Endometrial microvascular endothelial cells (primary cell): ENCODE data around the gene STK36. TPM values are rescaled to one million over a fixed set of nuclear protein-coding genes. Genes with fewer than 3 reads are reported as not detected.

Source experiments
- in situ Hi-C: cut with HindIII; loops from 2 replicates; pipeline ENCODE4 v1.10.0; 2017; ENCODE audit warnings: low sequenced_read_pairs, low pct_unique_long_range_greater_than_20kb; ENCODE audit errors: inconsistent ontology term
- total RNA-seq: library from RNA; depleted of rRNA; stranded (reverse); fragments of >200 nt; gene quantifications from one replicate; pipeline ENCODE4 v1.2.3, GENCODE V29; 2015; ENCODE audit errors: inconsistent ontology term

STK36 gene
- 34.1 TPM for total RNA-seq

GRCh38 chr2:218671654-218672566 is at the start of gene STK36, which contains the start of gene RNF25:
Gene STK36 (plus strand): TSS chr2:218672086. CDS start chr2:218672830, 744 bp downstream.
Gene RNF25 (minus strand): TSS chr2:218672002. CDS start chr2:218671970, 32 bp downstream.
- in situ Hi-C loops, result no loop called here

DNA sequence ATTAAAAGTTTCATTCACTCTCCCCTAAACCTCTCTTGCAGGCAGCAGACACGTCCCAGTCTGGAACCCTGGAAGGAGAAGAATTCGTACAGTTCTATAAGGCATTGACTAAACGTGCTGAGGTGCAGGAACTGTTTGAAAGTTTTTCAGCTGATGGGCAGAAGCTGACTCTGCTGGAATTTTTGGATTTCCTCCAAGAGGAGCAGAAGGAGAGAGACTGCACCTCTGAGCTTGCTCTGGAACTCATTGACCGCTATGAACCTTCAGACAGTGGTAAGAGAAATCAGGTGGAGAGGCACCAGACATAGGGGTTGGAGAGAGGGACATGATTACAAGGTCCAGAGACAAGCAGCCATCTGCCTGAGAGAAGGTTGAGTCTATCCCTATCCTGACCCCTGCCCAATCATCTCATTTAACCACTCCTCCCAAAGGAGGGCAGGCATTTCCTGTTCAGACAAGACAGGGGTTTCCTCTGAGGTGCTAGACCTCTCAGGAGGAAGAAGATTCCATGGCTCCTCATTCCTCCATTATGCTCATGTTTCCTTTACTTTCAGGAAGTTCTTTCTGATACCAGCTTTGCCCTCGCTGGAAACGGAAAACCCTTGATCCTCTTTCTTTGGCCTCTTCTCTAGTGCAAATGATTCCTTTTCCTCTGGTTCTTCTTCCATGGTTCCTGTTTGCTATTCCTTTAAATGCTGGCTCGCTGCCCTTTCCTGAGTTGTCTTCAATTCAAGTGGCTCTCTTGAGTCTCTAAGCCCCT is 49.1 kb upstream of the STK36 start:
- in situ Hi-C loops, result no loop called here

- in situ Hi-C loops, result no loop called here
Measured at GRCh38 chr2:218623366-218623705, 48.5 kb upstream of the STK36 start.

DNA sequence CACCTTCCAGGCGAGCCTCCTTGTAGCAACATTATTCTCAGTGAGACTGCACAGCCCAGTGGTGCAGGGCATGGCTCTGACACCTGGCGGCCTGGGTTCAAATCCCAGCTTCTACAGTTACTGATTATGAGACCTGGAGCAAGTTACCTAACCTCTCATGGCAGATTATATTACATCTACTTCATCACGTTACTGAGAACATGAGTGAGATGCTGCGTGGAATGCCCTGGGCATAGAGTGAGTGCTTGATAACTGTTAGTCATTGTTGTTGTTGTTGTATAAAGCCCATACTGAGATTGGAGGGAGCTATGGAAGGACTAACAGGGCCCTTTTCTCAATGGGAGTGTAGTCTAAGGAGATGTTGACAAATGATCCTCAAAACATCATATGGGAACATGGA is 45.5 kb upstream of the STK36 start:
- in situ Hi-C loops, result no loop called here

DNA sequence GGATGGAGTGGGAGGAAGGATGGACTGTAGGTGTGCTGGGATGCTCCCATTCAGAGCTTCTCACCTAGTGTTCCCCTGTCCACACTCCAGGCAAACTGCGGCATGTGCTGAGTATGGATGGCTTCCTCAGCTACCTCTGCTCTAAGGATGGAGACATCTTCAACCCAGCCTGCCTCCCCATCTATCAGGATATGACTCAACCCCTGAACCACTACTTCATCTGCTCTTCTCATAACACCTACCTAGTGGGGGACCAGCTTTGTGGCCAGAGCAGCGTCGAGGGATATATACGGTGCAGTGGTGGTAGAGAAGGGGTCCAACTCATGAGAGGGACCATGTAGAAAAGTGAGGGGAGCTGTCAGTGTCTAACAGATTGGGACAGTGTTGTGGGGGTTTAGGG is 43.9 kb upstream of the STK36 start:
- in situ Hi-C loops, result no loop called here

GRCh38 chr2:218631837-218632236 is 40.0 kb upstream of the STK36 start:
- in situ Hi-C loops, result no loop called here

DNA sequence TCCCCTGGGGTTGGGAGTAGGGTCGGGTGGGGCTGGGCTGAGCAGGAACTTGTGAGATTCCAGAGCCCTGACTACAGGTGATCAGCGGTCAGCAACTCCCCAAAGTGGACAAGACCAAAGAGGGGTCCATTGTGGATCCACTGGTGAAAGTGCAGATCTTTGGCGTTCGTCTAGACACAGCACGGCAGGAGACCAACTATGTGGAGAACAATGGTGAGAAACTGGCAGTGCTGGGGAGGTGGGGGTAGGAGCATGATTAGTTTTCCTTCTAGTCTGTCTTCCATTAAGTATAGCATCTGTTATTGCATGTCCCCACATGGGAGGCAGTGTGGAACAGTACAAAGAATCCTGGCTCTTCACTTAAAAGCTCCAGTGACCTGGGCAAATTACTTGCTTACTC is 36.2 kb upstream of the STK36 start:
- in situ Hi-C loops, result no loop called here

DNA sequence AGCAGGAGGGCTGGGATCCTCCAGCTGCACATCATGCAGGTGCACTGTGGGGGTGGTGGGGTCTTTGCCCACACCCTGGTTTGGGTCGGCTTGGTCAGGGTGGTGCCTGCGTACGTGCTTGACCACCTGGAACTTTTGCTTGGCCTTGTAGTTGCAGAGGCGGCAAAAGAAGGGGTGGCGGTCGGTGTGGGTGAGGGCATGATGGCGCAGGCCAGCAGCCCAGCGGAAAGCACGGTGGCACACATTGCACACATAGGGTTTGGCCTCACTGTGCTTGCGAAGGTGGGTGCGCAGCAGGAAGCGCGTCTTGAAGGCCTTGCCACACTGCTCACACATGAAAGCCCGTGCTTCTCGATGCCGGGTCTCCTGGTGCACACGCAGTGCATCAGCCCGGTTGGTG is 33.5 kb upstream of the STK36 start:
- in situ Hi-C loops, result no loop called here

GRCh38 chr2:218642121-218642656 is 29.7 kb upstream of the STK36 start:
- in situ Hi-C loops, result no loop called here

DNA sequence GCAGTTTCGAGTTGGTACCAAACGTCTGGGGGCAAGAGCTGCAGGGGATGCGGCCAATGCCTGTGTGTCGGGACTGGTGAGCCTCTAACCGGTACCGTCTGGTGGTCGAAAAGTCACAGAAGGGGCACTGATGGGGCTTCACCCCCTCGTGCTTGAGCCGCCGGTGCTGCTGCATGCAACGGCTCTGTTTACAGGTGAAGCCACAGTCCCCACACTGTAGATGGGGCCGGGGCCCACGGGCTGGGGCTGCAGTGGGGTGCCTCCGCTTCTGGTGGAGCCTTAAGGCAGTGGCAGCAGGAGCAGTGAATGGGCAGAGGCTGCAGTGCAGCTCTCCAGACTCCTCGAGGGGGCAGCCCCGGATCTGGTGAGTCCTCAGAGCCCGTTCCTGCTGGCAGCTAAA is 29.1 kb upstream of the STK36 start:
- in situ Hi-C loops, result no loop called here

DNA sequence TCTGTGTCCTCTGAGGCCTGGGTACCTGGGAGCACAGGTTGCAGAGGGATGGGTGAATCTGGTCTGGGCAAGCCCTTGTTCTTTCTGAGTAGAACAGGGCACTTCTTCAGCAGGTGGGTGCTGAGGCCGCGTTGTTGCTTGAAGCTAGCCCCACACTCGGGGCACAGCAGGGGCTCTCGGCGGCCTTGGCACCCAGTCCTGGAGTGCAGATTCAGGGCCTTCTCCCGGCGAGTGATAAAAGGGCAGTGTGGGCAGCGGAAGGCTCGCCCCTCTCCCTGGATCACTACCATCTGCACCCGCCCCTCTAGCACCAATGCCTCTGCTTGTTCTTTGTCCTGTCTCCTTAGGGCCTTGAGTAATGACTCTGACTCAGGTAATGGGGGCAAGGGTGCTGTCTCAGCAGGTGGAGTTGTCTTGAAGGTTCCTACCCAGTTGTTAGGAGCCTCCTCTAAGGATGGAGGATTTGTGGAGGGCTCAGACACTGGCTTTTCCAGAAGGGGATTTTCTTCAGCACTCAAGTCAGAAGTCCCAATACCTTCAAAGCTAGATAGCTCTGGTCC is 28.1 kb upstream of the STK36 start:
- in situ Hi-C loops, result no loop called here

DNA sequence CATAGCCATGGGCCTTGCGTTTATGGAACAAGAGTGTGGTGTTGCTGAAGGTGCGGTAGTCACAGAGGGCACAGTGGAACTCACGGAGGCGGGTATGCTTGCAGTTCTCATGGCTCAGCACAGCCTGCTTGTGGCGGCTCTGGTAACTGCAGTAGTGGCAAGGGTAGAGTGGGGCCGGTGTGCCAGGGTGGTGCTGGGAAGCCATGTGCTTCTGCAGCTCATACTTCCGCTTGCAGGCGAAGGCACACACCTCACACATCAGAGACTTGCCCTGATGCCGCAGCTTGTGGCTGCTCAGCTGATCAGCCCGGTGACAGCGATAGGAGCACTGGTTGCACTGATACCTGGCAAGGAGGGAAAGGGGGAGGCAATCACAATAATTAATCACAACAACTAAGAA is 27.2 kb upstream of the STK36 start:
- in situ Hi-C loops, result no loop called here

DNA sequence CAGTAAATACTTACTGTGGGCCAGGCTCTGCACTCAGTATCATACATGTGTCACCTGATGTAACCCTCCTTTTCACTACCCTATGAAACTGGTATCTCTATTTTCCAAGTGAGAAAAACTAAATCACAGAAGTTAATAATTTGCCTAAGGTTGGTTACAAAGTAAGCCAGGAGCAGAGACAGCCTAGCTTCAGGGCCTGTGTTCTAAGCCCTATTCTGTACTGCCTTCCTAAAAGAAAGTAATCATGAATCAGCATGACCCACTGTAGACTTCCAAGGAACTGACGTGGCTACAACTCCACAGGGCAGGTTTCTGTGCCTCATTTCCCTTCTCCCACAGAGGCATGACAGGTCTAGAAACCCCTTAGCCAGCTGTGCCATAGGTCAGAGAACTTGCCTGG is 26.8 kb upstream of the STK36 start:
- in situ Hi-C loops, result no loop called here

DNA sequence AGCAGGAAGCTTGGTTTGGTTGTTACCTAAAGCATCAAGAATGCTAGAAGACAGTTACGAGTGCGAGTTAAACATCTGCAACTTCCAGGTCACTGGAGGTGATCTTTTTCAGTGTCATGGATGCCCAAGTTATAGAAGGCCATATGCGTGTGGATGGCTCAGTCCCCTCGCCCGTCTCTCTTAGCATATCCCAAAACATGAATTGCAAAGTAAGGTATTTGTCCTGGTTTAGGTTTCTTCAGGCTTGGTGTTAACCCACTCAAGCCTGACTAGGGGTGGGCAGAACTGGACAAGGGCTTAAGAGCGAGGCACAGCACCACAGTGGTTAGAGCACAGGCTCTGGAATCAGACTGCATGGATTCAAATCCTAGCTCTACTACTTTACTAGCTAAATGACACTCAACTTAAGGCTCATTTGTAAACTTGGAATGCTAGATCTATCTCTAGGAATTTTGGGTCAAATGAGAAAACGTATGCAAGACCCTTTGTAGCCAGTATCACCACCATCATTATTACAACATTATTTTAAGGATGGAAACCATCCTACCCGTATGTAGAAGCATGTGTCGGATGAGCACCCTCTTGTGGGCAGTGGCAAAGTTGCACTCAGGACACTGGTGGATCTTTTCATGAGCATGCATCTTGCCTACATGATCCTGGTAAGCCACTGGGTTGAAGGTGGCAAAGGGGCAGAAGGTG is 23.6 kb upstream of the STK36 start:
- in situ Hi-C loops, result no loop called here

GRCh38 chr2:218648787-218649100 is 23.1 kb upstream of the STK36 start:
- in situ Hi-C loops, result no loop called here

DNA sequence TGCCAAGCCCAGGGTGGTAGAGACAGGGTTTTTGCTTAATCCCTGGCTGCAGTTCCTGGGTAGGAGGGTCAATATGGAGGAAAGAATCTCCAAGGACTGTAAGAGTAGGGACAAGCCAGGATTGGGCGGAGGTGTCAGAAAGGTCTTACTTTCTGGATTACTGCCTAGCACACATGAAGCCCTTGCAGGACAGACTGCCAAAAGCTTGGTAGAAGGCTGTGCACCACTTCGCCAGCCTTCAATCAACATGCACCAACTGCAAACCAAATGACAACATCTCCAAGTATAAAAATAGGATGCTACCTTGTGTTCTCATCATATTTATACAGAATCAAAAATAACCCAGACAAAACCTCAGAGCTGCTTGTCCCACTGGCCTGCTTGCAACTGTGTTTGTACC is 16.1 kb upstream of the STK36 start:
- in situ Hi-C loops, result no loop called here

DNA sequence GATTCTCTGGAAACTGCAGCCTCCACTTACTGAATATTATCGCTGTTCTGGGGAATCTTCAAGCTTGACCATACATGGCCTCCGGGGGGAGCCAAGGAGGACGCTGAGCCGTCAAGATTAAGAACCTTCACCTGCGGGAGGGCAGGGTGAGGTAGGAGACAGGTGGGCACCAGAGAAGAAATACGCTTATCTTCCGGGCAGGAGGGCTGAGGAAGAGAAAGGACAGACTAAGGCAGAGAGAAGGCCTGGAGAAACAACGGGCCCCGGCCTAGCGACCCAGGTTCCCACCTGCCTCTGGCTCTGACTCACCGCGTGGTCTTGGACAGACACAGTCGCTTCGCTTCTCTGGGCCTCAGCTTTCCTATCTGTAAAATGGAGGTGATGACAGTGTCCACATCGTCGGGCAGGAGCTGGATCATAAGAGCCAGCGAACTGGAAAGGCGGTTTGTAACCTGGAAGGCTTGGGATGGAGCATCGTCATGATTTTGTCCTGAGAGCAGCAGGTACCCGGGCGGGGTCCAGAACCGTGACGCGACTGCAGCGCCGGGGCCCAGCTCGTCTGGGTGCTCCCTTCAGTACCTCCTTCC is 13.1 kb upstream of the STK36 start:
- in situ Hi-C loops, result no loop called here

- in situ Hi-C loops, result no loop called here
Measured at GRCh38 chr2:218659258-218659987, 12.5 kb upstream of the STK36 start, which contains the start of the genes BCS1L and ZNF142. Gene BCS1L (plus strand): TSS chr2:218659683. CDS start chr2:218660988, 1,305 bp downstream. Gene ZNF142 (minus strand): TSS chr2:218659623. CDS start chr2:218656429, 3,194 bp downstream.
